AG04449 (cell line): ENCODE data around the gene TIMM22.
"Not testable (repeated sequence)": the region's sequence is repeated elsewhere in the genome, so short reads cannot be mapped to it uniquely, and the experiment has no call there.

Source experiments
- CTCF ChIA-PET: fragments of 350-600 bp; formaldehyde crosslinking; extraction: SDS; loops from one replicate; lab custom pipeline; 2021; ENCODE audit warnings: antibody characterized with exemption; lab: Yijun Ruan, JAX
- POLR2A ChIA-PET: fragments of 400-600, 350-600 bp; formaldehyde crosslinking; extraction: SDS; loops from one replicate; lab custom pipeline; 2020; ENCODE audit warnings: antibody characterized with exemption, inconsistent platforms; lab: Yijun Ruan, JAX
- DNase-seq: peaks from one replicate; pipeline ENCODE4 v3.0.0-alpha.2; 2010; ENCODE audit warnings: low read depth, low spot score
- H3K4me3 ChIP-seq: 2 replicates; pipeline ENCODE4 v1.5.1; 2011; ENCODE audit warnings: low read depth, mild to moderate bottlenecking, control low read depth, low read length
- CTCF ChIP-seq: IDR thresholded peaks from one replicate; pipeline ENCODE4 v1.5.1; 2011; ENCODE audit warnings: mild to moderate bottlenecking, moderate library complexity, low read length, control low read depth, inconsistent platforms; ENCODE audit not compliant: insufficient read depth; ENCODE audit errors: missing control alignments

The TIMM22 gene

GRCh38 chr17:983921-984320 is 13.0 kb upstream of the TIMM22 start:
- POLR2A ChIA-PET, result no interaction called here
- TF ChIP-seq CTCF, result no peak
- H3K4me3 ChIP-seq, result no peak overlapping the region
- CTCF ChIA-PET, result interaction anchor here (1.4 to 8.2 kb wide), 5 partner anchors 12 to 204 kb away, joined by 6 to 157 read pairs (median 102); partner anchors contain the start of genes GLOD4, MRM3 and TIMM22
- no peak for DNase-seq

- no peak for DNase-seq
- POLR2A ChIA-PET, result no interaction called here
- no peak for TF ChIP-seq CTCF
- H3K4me3 ChIP-seq, result no peak overlapping the region
- CTCF ChIA-PET, result interaction anchor here (1.1 to 8.2 kb wide), 5 partner anchors 10 to 233 kb away, joined by 3 to 104 read pairs (median 12); partner anchors contain the start of genes GLOD4, MRM3 and TIMM22
Observed at GRCh38 chr17:986322-986929, 10.5 kb upstream of the TIMM22 start.

- POLR2A ChIA-PET, result no interaction called here
- no peak for DNase-seq
- H3K4me3 ChIP-seq, result no peak overlapping the region
- TF ChIP-seq CTCF, result no peak
- CTCF ChIA-PET, result interaction anchor here (0.9 to 3.3 kb wide), 4 partner anchors 8 to 414 kb away, joined by 3 to 16 read pairs (median 4); partner anchors contain the start of genes NXN and TIMM22
Observed at GRCh38 chr17:987931-988330, 9.0 kb upstream of the TIMM22 start.

- no peak for DNase-seq
- ChIA-PET CTCF (interaction anchor here (0.9 to 3.3 kb wide), 4 partner anchors 8 to 415 kb away, joined by 3 to 16 read pairs (median 4); partner anchors contain the start of genes NXN and TIMM22), POLR2A (interaction anchor here (0.7 kb wide), 1 partner anchor 757 kb away, joined by 3 read pairs; no protein-coding TSS in a partner anchor)
- no peak overlapping the region for H3K4me3 ChIP-seq
- TF ChIP-seq CTCF, result no peak
Observed at GRCh38 chr17:988561-988960, 8.4 kb upstream of the TIMM22 start.

- no peak overlapping the region for H3K4me3 ChIP-seq
- ChIA-PET CTCF (interaction anchor here (0.8 to 1.2 kb wide), 2 partner anchors 64 to 195 kb away, joined by 3 read pairs; no protein-coding TSS in a partner anchor), POLR2A (no interaction called here)
- DNase-seq, result no peak
- no peak for TF ChIP-seq CTCF
Observed at GRCh38 chr17:992933-993332, 4.0 kb upstream of the TIMM22 start.

- H3K4me3 ChIP-seq, DNase-seq, POLR2A ChIA-PET: not testable (repeated sequence)
- CTCF ChIA-PET, result interaction anchor here (1.2 to 11.6 kb wide), 9 partner anchors 10 to 583 kb away, joined by 5 to 146 read pairs (median 11); partner anchors contain the start of genes GLOD4 and MRM3
Observed at GRCh38 chr17:995324-995723, 1.6 kb upstream of the TIMM22 start.
